ENCODE results near the gene SOHLH1. TPM values are rescaled to one million over a fixed set of nuclear protein-coding genes. Genes with fewer than 3 reads are reported as not detected.

Gene SOHLH1
- total RNA-seq, 1 experiment from 2014 or later: not detected

DNA sequence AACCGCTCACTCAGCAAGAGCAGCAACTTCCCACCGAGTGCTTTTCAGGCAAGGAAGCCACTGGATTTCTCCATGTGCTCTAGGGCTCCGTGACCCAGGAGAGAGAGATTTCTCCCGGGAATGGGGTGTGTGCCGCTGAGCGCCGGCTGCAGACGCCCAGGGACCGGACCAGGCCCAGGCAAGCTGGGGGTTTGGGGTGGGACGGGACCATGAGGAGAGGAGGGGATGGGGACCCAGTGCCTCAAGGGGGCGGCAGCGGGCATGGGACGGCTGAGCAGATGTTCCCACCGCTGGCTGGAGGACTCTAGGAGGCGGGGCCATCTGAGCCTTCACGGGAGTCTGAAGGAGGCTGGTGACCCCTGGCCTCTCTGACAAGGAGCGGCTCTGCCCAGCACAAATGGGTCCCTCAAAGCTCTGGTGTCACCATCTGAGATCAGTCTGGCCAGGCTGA is 27.7 kb downstream of the SOHLH1 start:
- no peaks in the 10 kb centered on the region for H3K79me2 ChIP-seq (ENCODE audit: low read length)
- no peak overlapping the region for H3K4me3 ChIP-seq (ENCODE audit: low read length)
- H4K20me1 ChIP-seq (ENCODE audit: low read length): no peaks in the 10 kb centered on the region
- no peaks in the 10 kb centered on the region for H3K36me3 ChIP-seq (ENCODE audit: low read depth, low read length)
- no peaks in the 10 kb centered on the region for H3F3A ChIP-seq (ENCODE audit: low read length, unreplicated experiment)
- no peaks in the 10 kb centered on the region for H3K9me3 ChIP-seq (ENCODE audit: low read length)
- POLR2A ChIA-PET (ENCODE audit: unreplicated experiment): no interaction called here
- no peaks in the 10 kb centered on the region for H3K9me2 ChIP-seq (replicated peaks; ENCODE audit: low read length)
- CTCF ChIA-PET: no interaction called here
- TF ChIP-seq, protein P1, sequence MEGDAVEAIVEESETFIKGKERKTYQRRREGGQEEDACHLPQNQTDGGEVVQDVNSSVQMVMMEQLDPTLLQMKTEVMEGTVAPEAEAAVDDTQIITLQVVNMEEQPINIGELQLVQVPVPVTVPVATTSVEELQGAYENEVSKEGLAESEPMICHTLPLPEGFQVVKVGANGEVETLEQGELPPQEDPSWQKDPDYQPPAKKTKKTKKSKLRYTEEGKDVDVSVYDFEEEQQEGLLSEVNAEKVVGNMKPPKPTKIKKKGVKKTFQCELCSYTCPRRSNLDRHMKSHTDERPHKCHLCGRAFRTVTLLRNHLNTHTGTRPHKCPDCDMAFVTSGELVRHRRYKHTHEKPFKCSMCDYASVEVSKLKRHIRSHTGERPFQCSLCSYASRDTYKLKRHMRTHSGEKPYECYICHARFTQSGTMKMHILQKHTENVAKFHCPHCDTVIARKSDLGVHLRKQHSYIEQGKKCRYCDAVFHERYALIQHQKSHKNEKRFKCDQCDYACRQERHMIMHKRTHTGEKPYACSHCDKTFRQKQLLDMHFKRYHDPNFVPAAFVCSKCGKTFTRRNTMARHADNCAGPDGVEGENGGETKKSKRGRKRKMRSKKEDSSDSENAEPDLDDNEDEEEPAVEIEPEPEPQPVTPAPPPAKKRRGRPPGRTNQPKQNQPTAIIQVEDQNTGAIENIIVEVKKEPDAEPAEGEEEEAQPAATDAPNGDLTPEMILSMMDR (conservative IDR thresholded peaks at IDR 0.05; ENCODE audit: low read depth, low read length): peak; percentile 24; the same call in 1 of the 2 replicates
- TF ChIP-seq EZH2 (IDR thresholded peaks at IDR 0.05; ENCODE audit: low read length, unreplicated experiment): no peak
- no peak for TF ChIP-seq EZH2phosphoT487 (IDR thresholded peaks at IDR 0.05; ENCODE audit: borderline replicate concordance, low read length)
- H2AFZ ChIP-seq (ENCODE audit: low read length): no peak overlapping the region
- no TSS peak for BruUV-seq (replicated peaks)
- no peak overlapping the region for H3K9ac ChIP-seq (ENCODE audit: low read length)
- no peak for ATAC-seq
- no peak for DNase-seq
- intact Hi-C loops (cut with micrococcal nuclease): no loop called here
- no peak overlapping the region for H3K27ac ChIP-seq (ENCODE audit: low read length)
- peaks cover 11% of the 10 kb centered on the region for H3K27me3 ChIP-seq (ENCODE audit: low read length)
- no peaks in the 10 kb centered on the region for H3K4me1 ChIP-seq (ENCODE audit: insufficient read depth, low read length)
- H3K4me2 ChIP-seq (ENCODE audit: low read length): no peak overlapping the region

GRCh38 chr9:135670721-135671590 is 28.3 kb downstream of the SOHLH1 start:
- no peaks in the 10 kb centered on the region for H3K79me2 ChIP-seq (ENCODE audit: low read length)
- no peak overlapping the region for H3K4me3 ChIP-seq (ENCODE audit: low read length)
- peaks cover 14% of the 10 kb centered on the region for H3K27me3 ChIP-seq (ENCODE audit: low read length)
- CTCF ChIA-PET: no interaction called here
- no TSS peak for BruUV-seq (replicated peaks)
- H3K9me2 ChIP-seq (replicated peaks; ENCODE audit: low read length): no peaks in the 10 kb centered on the region
- ATAC-seq (no peak), DNase-seq (no peak)
- no peak overlapping the region for H3K9ac ChIP-seq (ENCODE audit: low read length)
- no peak overlapping the region for H3K27ac ChIP-seq (ENCODE audit: low read length)
- no peaks in the 10 kb centered on the region for H4K20me1 ChIP-seq (ENCODE audit: low read length)
- no peak overlapping the region for H3K4me2 ChIP-seq (ENCODE audit: low read length)
- no peaks in the 10 kb centered on the region for H3F3A ChIP-seq (ENCODE audit: low read length, unreplicated experiment)
- H3K9me3 ChIP-seq (ENCODE audit: low read length): no peaks in the 10 kb centered on the region
- H3K4me1 ChIP-seq (ENCODE audit: insufficient read depth, low read length): no peaks in the 10 kb centered on the region
- H2AFZ ChIP-seq (ENCODE audit: low read length): no peak overlapping the region
- TF ChIP-seq EZH2phosphoT487 (IDR thresholded peaks at IDR 0.05; ENCODE audit: borderline replicate concordance, low read length) (no peak), EZH2 (IDR thresholded peaks at IDR 0.05; ENCODE audit: low read length, unreplicated experiment) (no peak)
- TF ChIP-seq, protein P1 (conservative IDR thresholded peaks at IDR 0.05; ENCODE audit: low read depth, low read length): no peak
- intact Hi-C loops (cut with micrococcal nuclease): no loop called here
- no peaks in the 10 kb centered on the region for H3K36me3 ChIP-seq (ENCODE audit: low read depth, low read length)
- POLR2A ChIA-PET (ENCODE audit: unreplicated experiment): no interaction called here
